Right cardiac atrium (tissue), 5 donors: Measurements from ENCODE around the gene C2CD2L. TPM values are rescaled to one million over a fixed set of nuclear protein-coding genes. Genes with fewer than 3 reads are reported as not detected.

ENCODE experiments used
- ATAC-seq, 2 donors: fragments of 200-7000 bp; cut with Tn5 transposase; one replicate each; pipeline versions ENCODE4 v1.8.0 to v1.9.1; 2020; ENCODE audit warnings: moderate library complexity in 2 of 2, mild to moderate bottlenecking in 1 of 2
- DNase-seq, 3 donors: peaks; one replicate each; pipeline ENCODE4 v3.0.0-alpha.2; 2020
- H3K27ac ChIP-seq: one replicate; pipeline ENCODE4 v1.5.1; 2013; ENCODE audit warnings: mild to moderate bottlenecking, low read length, control low read depth, moderate library complexity
- H3K27me3 ChIP-seq: one replicate; pipeline ENCODE4 v1.6.1; 2013; ENCODE audit not compliant: control insufficient read depth, insufficient read depth
- H3K4me1 ChIP-seq: one replicate; pipeline ENCODE4 v1.6.1; 2013; ENCODE audit warnings: low read length; ENCODE audit not compliant: control insufficient read depth, insufficient read depth
- H3K4me3 ChIP-seq: one replicate; pipeline ENCODE4 v1.5.1; 2013; ENCODE audit warnings: low read length, control low read depth
- H3K9me3 ChIP-seq: one replicate; pipeline ENCODE4 v1.6.1; 2013; ENCODE audit warnings: low read length; ENCODE audit not compliant: control insufficient read depth
- WGBS: extraction: QIAGEN DNeasy Blood & Tissue Kit; methylation state at CpG from one replicate; pipeline ENCODE4 v1.1.7; 2013; 5-methylcytosine and 5-hydroxymethylcytosine counted together
- intact Hi-C, 4 donors: fragments of 100-400 bp; cut with DNase I; formaldehyde crosslinking; loops; one replicate each; pipeline versions ENCODE4 v1.11.0 to v1.14.0; 2022 to 2023
- polyA plus RNA-seq: library from polyadenylated mRNA; stranded (reverse); fragments of 200-250 nt; gene quantifications from one replicate; pipeline ENCODE4 v1.2.3, GENCODE V29; 2013
- total RNA-seq, 4 donors: library from RNA; stranded (reverse); fragmentation: NEBNext Ultra II Directional; extraction: Animal tissue kit (Norgen Biotek cat#: 25700); gene quantifications; one replicate each; pipeline ENCODE4 v1.2.1, GENCODE V29; 2021
- donor health status: healthy with polysubstance abuse.
- donor health status: DM: no; HTN: yes; CAD: no.
- donor health status: DM: no; HTN: no; CAD: no.
- donor health status: DM: no; HTN: yes; CAD: no; lungs with severe emphysema.
- donor health status: DM: yes; HTN: yes; CAD: no.

The C2CD2L gene
- total and polyA plus RNA-seq, 5 donors, result 9.1 to 11.9 (median 10.3) TPM

- intact Hi-C loops, result no loop called here
- Histone ChIP-seq H3K4me3 (peak within 1 kb of the TSS; percentile 52), H3K27ac (peak within 1 kb of the TSS; percentile 75), H3K4me1 (peaks cover 3% of the 10 kb centered on the region), H3K9me3 (no peaks in the 10 kb centered on the region), H3K27me3 (no peaks in the 10 kb centered on the region)
- whole genome bisulfite sequencing, result under 1% methylated on average over 45 of the region's 45 CpGs
- peak; percentile 98 for ATAC-seq
- peak; percentile 95 to 98 (median 97) for DNase-seq
Measured at GRCh38 chr11:119084663-119085436, 22.3 kb upstream of the C2CD2L start, which contains the start of gene HMBS. Gene HMBS, plus strand, starts transcription at chr11:119084881. Its CDS starts 153 bp downstream, at chr11:119085034.

- peak in 1 of 3 donors; percentile 65 for DNase-seq
- Histone ChIP-seq H3K27ac (peak overlapping the region; percentile 71), H3K4me3 (peak overlapping the region; percentile 52), H3K9me3 (no peaks in the 10 kb centered on the region), H3K27me3 (no peaks in the 10 kb centered on the region), H3K4me1 (peaks cover 3% of the 10 kb centered on the region)
- intact Hi-C loops, result no loop called here
- no peak for ATAC-seq
- 1% methylated on average over 13 of the region's 13 CpGs for WGBS
Measured at GRCh38 chr11:119085437-119085847, 21.7 kb upstream of the C2CD2L start.

GRCh38 chr11:119087123-119087522 lies 20.0 kb upstream of the C2CD2L start:
- Histone ChIP-seq H3K4me1 (peaks cover 3% of the 10 kb centered on the region), H3K27me3 (no peaks in the 10 kb centered on the region), H3K27ac (no peak overlapping the region), H3K9me3 (no peaks in the 10 kb centered on the region), H3K4me3 (no peak overlapping the region)
- intact Hi-C loops, result no loop called here
- no peak for DNase-seq
- no peak for ATAC-seq
- 88% methylated on average over 6 of the region's 6 CpGs for WGBS

GRCh38 chr11:119087747-119088241 lies 19.4 kb upstream of the C2CD2L start:
- Histone ChIP-seq H3K27ac (no peak overlapping the region), H3K27me3 (no peaks in the 10 kb centered on the region), H3K4me3 (no peak overlapping the region), H3K4me1 (peaks cover 7% of the 10 kb centered on the region), H3K9me3 (no peaks in the 10 kb centered on the region)
- DNase-seq (peak in 1 of 3 donors; percentile 22), ATAC-seq (no peak)
- intact Hi-C loops, result no loop called here
- WGBS, result 94% methylated on average over 2 of the region's 2 CpGs

- peak in 1 of 3 donors; percentile 18 for DNase-seq
- Histone ChIP-seq H3K4me3 (no peak overlapping the region), H3K4me1 (peaks cover 12% of the 10 kb centered on the region), H3K9me3 (no peaks in the 10 kb centered on the region), H3K27me3 (no peaks in the 10 kb centered on the region), H3K27ac (no peak overlapping the region)
- intact Hi-C loops, result no loop called here
- WGBS, result 95% methylated on average over 9 of the region's 9 CpGs
- ATAC-seq, result no peak
Measured at GRCh38 chr11:119088406-119088805, 18.7 kb upstream of the C2CD2L start.

GRCh38 chr11:119089319-119089718 lies 17.8 kb upstream of the C2CD2L start:
- Histone ChIP-seq H3K27ac (no peak overlapping the region), H3K27me3 (no peaks in the 10 kb centered on the region), H3K9me3 (no peaks in the 10 kb centered on the region), H3K4me1 (peaks cover 12% of the 10 kb centered on the region), H3K4me3 (no peak overlapping the region)
- 96% methylated on average over 1 of the region's 1 CpG for WGBS
- ATAC-seq (no peak), DNase-seq (peak in 1 of 3 donors; percentile 1)
- intact Hi-C loops, result no loop called here

GRCh38 chr11:119091178-119091577 lies 16.0 kb upstream of the C2CD2L start:
- ATAC-seq (no peak), DNase-seq (peak in 2 of 3 donors; percentile 19 to 48)
- no peak overlapping the region for H3K4me3 ChIP-seq
- H3K27ac ChIP-seq, result no peak overlapping the region
- H3K9me3 ChIP-seq, result no peaks in the 10 kb centered on the region
- no peaks in the 10 kb centered on the region for H3K27me3 ChIP-seq
- peaks cover 9% of the 10 kb centered on the region for H3K4me1 ChIP-seq
- intact Hi-C loops, result no loop called here
- 68% methylated on average over 9 of the region's 9 CpGs for WGBS

GRCh38 chr11:119091966-119092879 lies 14.9 kb upstream of the C2CD2L start:
- DNase-seq (peak in 2 of 3 donors; percentile 45 to 55), ATAC-seq (no peak)
- Histone ChIP-seq H3K27ac (no peak overlapping the region), H3K4me1 (peaks cover 9% of the 10 kb centered on the region), H3K9me3 (no peaks in the 10 kb centered on the region), H3K27me3 (no peaks in the 10 kb centered on the region), H3K4me3 (no peak overlapping the region)
- WGBS, result 83% methylated on average over 13 of the region's 13 CpGs
- intact Hi-C loops, result no loop called here

GRCh38 chr11:119092880-119093842 lies 14.0 kb upstream of the C2CD2L start:
- Histone ChIP-seq H3K4me1 (peaks cover 9% of the 10 kb centered on the region), H3K4me3 (no peak overlapping the region), H3K27me3 (no peaks in the 10 kb centered on the region), H3K9me3 (no peaks in the 10 kb centered on the region), H3K27ac (no peak overlapping the region)
- ATAC-seq (no peak), DNase-seq (peak in 2 of 3 donors; percentile 5 to 27)
- 56% methylated on average over 12 of the region's 12 CpGs for WGBS
- intact Hi-C loops, result no loop called here
